ENCODE measurements around the gene FOS. TPM values are rescaled to one million over a fixed set of nuclear protein-coding genes. Genes with fewer than 3 reads are reported as not detected.

FOS gene
- total and polyA plus RNA-seq, 2 of the 8 experiments (the other 6 are each of a cell fraction or from before 2014, with no cell fraction given), result 50.2 to 51.8 TPM

GRCh38 chr14:75277008-75277814 lies 1.4 kb upstream of the FOS start (continued):
- TF ChIP-seq NRF1 (IDR thresholded peaks at IDR 0.05; ENCODE audit: low read depth, low read length) (no peak), ATF2 (IDR thresholded peaks at IDR 0.05; ENCODE audit: low read length) (no peak), CREB1 (IDR thresholded peaks at IDR 0.05) (no peak), KDM4A (IDR thresholded peaks at IDR 0.05; ENCODE audit: low read depth, low read length, severe bottlenecking) (peak; percentile 84), GTF2F1 (IDR thresholded peaks at IDR 0.05; ENCODE audit: borderline replicate concordance, low read depth, low read length) (no peak), MAX (IDR thresholded peaks at IDR 0.05) (peak; percentile 55), TBP (IDR thresholded peaks at IDR 0.05; ENCODE audit: low read depth, low read length) (no peak), SP4 (IDR thresholded peaks at IDR 0.05; ENCODE audit: low read length) (no peak), TAF7 (optimal IDR thresholded peaks at IDR 0.05; ENCODE audit: borderline replicate concordance, low read depth, low read length) (peak; percentile 63), EGR1 (IDR thresholded peaks at IDR 0.05; ENCODE audit: borderline replicate concordance, low read depth, low read length) (0 out of 2 replicates have a peak, but pooled peaks have one; percentile 27), POLR2A (IDR thresholded peaks at IDR 0.05; ENCODE audit: control extremely low read depth in 1 of 2, low read depth in 2 of 2, low read length in 2 of 2) (peak; percentile 25 to 85)
